Mammary epithelial cell (primary cell): Measurements from ENCODE around the gene PTX4.

Experiments used
- EZH2 ChIP-seq: IDR thresholded peaks from 2 replicates; pipeline ENCODE4 v1.6.1; 2012; ENCODE audit warnings: low read length, inconsistent platforms, borderline replicate concordance
- TF ChIP-seq, protein P1 (sequence below), 2 donors: IDR thresholded peaks in 1 of 2; conservative IDR thresholded peaks in 1 of 2; 2 replicates each; pipeline ENCODE4 v1.5.1; 2011 to 2012; ENCODE audit warnings: inconsistent platforms in 2 of 2, low read length in 2 of 2, mild to moderate bottlenecking in 2 of 2, control low read depth in 1 of 2, low read depth in 1 of 2; ENCODE audit not compliant: insufficient read depth in 1 of 2; ENCODE audit errors: extremely low read depth in 1 of 2

- TF ChIP-seq, protein P1, sequence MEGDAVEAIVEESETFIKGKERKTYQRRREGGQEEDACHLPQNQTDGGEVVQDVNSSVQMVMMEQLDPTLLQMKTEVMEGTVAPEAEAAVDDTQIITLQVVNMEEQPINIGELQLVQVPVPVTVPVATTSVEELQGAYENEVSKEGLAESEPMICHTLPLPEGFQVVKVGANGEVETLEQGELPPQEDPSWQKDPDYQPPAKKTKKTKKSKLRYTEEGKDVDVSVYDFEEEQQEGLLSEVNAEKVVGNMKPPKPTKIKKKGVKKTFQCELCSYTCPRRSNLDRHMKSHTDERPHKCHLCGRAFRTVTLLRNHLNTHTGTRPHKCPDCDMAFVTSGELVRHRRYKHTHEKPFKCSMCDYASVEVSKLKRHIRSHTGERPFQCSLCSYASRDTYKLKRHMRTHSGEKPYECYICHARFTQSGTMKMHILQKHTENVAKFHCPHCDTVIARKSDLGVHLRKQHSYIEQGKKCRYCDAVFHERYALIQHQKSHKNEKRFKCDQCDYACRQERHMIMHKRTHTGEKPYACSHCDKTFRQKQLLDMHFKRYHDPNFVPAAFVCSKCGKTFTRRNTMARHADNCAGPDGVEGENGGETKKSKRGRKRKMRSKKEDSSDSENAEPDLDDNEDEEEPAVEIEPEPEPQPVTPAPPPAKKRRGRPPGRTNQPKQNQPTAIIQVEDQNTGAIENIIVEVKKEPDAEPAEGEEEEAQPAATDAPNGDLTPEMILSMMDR (conservative IDR thresholded peaks at IDR 0.05 in 1 of 2, IDR thresholded peaks at IDR 0.05 in 1 of 2; ENCODE audit: extremely low read depth in 1 of 2, insufficient read depth in 1 of 2, low read depth in 1 of 2, low read length in 2 of 2): no peak
- TF ChIP-seq EZH2: no peak
These were observed 40.1 kb downstream of the PTX4 start for GRCh38 chr16:1448536-1449116.
